ENCODE data around the gene SBK2. TPM values are rescaled to one million over a fixed set of nuclear protein-coding genes. Genes with fewer than 3 reads are reported as not detected.

Gene SBK2
- total RNA-seq, 1 experiment from 2014 or later = 5.2 TPM

GRCh38 chr19:55527197-55528029 is 9.5 kb downstream of the SBK2 start:
- H3K27ac Mint-ChIP-seq = no peak overlapping the region
- ATAC-seq = no peak
- H3K36me3 Mint-ChIP-seq = no peaks in the 10 kb centered on the region
- no peaks in the 10 kb centered on the region; the same call in 1 of the 2 replicates for H3K4me1 Mint-ChIP-seq
- no peak for DNase-seq (ENCODE audit: low spot score)
- no peaks in the 10 kb centered on the region for H3K9me3 Mint-ChIP-seq
- H3K4me3 Mint-ChIP-seq = no peak overlapping the region
- POLR2A ChIA-PET = interaction anchor here (0.5 kb wide), 1 partner anchor 594 kb away, joined by 3 read pairs; the partner anchor contains the start of gene ZNF787
- CTCF ChIA-PET = interaction anchor here (0.8 kb wide), 1 partner anchor 365 kb away, joined by 3 read pairs; no protein-coding TSS in a partner anchor
- TF ChIP-seq ZBTB43 (CRISPR knock-in tag; IDR thresholded peaks at IDR 0.05) = peak; percentile 97
- TF ChIP-seq ZNF396 (CRISPR knock-in tag; IDR thresholded peaks at IDR 0.05; ENCODE audit: borderline replicate concordance) = no peak
- TF ChIP-seq SMAD4 (CRISPR knock-in tag; IDR thresholded peaks at IDR 0.05) = no peak
- TF ChIP-seq ZNF416 (CRISPR knock-in tag; IDR thresholded peaks at IDR 0.05) = no peak
- no peak for TF ChIP-seq ZNF121 (CRISPR knock-in tag; IDR thresholded peaks at IDR 0.05)
- peaks cover 2% of the 10 kb centered on the region; the same call in 1 of the 2 replicates for H3K27me3 Mint-ChIP-seq (ENCODE audit: low read depth)

- Mint-ChIP-seq H3K4me1 (no peaks in the 10 kb centered on the region; the same call in 1 of the 2 replicates), H3K9me3 (no peaks in the 10 kb centered on the region), H3K27me3 (ENCODE audit: low read depth) (peaks cover 2% of the 10 kb centered on the region; the same call in 1 of the 2 replicates), H3K4me3 (no peak overlapping the region), H3K36me3 (no peaks in the 10 kb centered on the region), H3K27ac (no peak overlapping the region)
- DNase-seq (ENCODE audit: low spot score) (no peak), ATAC-seq (peak; percentile 30; the same call in 1 of the 2 replicates)
- CTCF ChIA-PET = interaction anchor here (0.6 to 1.0 kb wide), 2 partner anchors 22 to 59 kb away, joined by 3 read pairs; no protein-coding TSS in a partner anchor
- POLR2A ChIA-PET = interaction anchor here (0.6 to 1.0 kb wide), 2 partner anchors 17 to 24 kb away, joined by 3 to 4 read pairs; no protein-coding TSS in a partner anchor
- no peak for TF ChIP-seq MYBL2 (CRISPR knock-in tag; IDR thresholded peaks at IDR 0.05)
- TF ChIP-seq ZNF532 (CRISPR knock-in tag; IDR thresholded peaks at IDR 0.05; ENCODE audit: borderline replicate concordance) = no peak
- TF ChIP-seq SOX15 (CRISPR knock-in tag; IDR thresholded peaks at IDR 0.05) = no peak
- TF ChIP-seq MAX (CRISPR knock-in tag; IDR thresholded peaks at IDR 0.05) = no peak
- TF ChIP-seq CDX4 (CRISPR knock-in tag; IDR thresholded peaks at IDR 0.05; ENCODE audit: borderline replicate concordance) = no peak
- TF ChIP-seq USF1 (CRISPR knock-in tag; IDR thresholded peaks at IDR 0.05) = no peak
- TF ChIP-seq E2F5 (CRISPR knock-in tag; IDR thresholded peaks at IDR 0.05) = no peak
- TF ChIP-seq FOXJ3 (CRISPR knock-in tag; IDR thresholded peaks at IDR 0.05; ENCODE audit: borderline replicate concordance) = no peak
- no peak for TF ChIP-seq SP1 (CRISPR knock-in tag; conservative IDR thresholded peaks at IDR 0.05)
- TF ChIP-seq ZNF512 (CRISPR knock-in tag; IDR thresholded peaks at IDR 0.05; ENCODE audit: borderline replicate concordance) = no peak
- no peak for TF ChIP-seq ZBTB21 (CRISPR knock-in tag; IDR thresholded peaks at IDR 0.05; ENCODE audit: borderline replicate concordance)
- TF ChIP-seq ZNF121 (CRISPR knock-in tag; IDR thresholded peaks at IDR 0.05) = 0 out of 2 replicates have a peak, but pooled peaks have one; percentile 24
- no peak for TF ChIP-seq ZNF232 (CRISPR knock-in tag; IDR thresholded peaks at IDR 0.05)
- no peak for TF ChIP-seq CREB1 (CRISPR knock-in tag; IDR thresholded peaks at IDR 0.05)
- no peak for TF ChIP-seq JUN (CRISPR knock-in tag; IDR thresholded peaks at IDR 0.05)
- TF ChIP-seq ZNF423 (CRISPR knock-in tag; IDR thresholded peaks at IDR 0.05) = peak; percentile 77; the same call in 1 of the 2 replicates
Observed at GRCh38 chr19:55526216-55527196, 10.4 kb downstream of the SBK2 start.
